Endothelial cell (in vitro differentiated cells): ENCODE results near the gene LIN54. TPM values are rescaled to one million over a fixed set of nuclear protein-coding genes. Genes with fewer than 3 reads are reported as not detected.

ENCODE experiments used
- DNase-seq: peaks from one replicate; pipeline ENCODE4 v3.0.0; 2021; ENCODE audit warnings: low spot score
- H3K27ac Mint-ChIP-seq: one replicate; pipeline ENCODE4 v1.8.0; 2021; ENCODE audit warnings: mixed read lengths, inconsistent platforms; ENCODE audit not compliant: unreplicated experiment
- H3K27me3 Mint-ChIP-seq: one replicate; pipeline ENCODE4 v1.8.0; 2021; ENCODE audit warnings: mild to moderate bottlenecking, moderate library complexity, mixed read lengths, inconsistent platforms; ENCODE audit not compliant: unreplicated experiment
- H3K36me3 Mint-ChIP-seq: one replicate; pipeline ENCODE4 v1.8.0; 2021; ENCODE audit warnings: mild to moderate bottlenecking, low read depth, mixed read lengths, inconsistent platforms; ENCODE audit not compliant: unreplicated experiment
- H3K4me1 Mint-ChIP-seq: one replicate; pipeline ENCODE4 v1.8.0; 2021; ENCODE audit warnings: mild to moderate bottlenecking, mixed read lengths, inconsistent platforms; ENCODE audit not compliant: unreplicated experiment
- H3K4me3 Mint-ChIP-seq: one replicate; pipeline ENCODE4 v1.8.0; 2021; ENCODE audit warnings: mild to moderate bottlenecking, mixed read lengths, inconsistent platforms; ENCODE audit not compliant: unreplicated experiment
- H3K9me3 Mint-ChIP-seq: one replicate; pipeline ENCODE4 v1.8.0; 2021; ENCODE audit warnings: mixed read lengths, inconsistent platforms; ENCODE audit not compliant: unreplicated experiment
- CTCF ChIP-seq: fragments of 200-600 bp; sonication (generic); IDR thresholded peaks from one replicate; pipeline ENCODE4 v1.5.0; 2021; ENCODE audit warnings: antibody characterized with exemption; ENCODE audit not compliant: unreplicated experiment
- total RNA-seq: library from RNA; stranded (reverse); fragmentation: NEBNext Ultra II Directional; extraction: Animal tissue kit (Norgen Biotek cat#: 25700); gene quantifications from one replicate; pipeline ENCODE4 v1.2.1, GENCODE V29; 2021; ENCODE audit not compliant: unreplicated experiment

LIN54 gene
- total RNA-seq, 1 donor from 2014 or later: 10.9 TPM

- Mint-ChIP-seq H3K4me1 (peaks cover 2% of the 10 kb centered on the region), H3K27me3 (peaks cover 2% of the 10 kb centered on the region), H3K27ac (no peak overlapping the region), H3K36me3 (no peaks in the 10 kb centered on the region), H3K9me3 (no peaks in the 10 kb centered on the region), H3K4me3 (no peak overlapping the region)
- no peak for TF ChIP-seq CTCF
- DNase-seq: no peak
These were observed 27.2 kb downstream of the LIN54 start for GRCh38 chr4:82983444-82983843.

GRCh38 chr4:82981138-82981537 lies 29.5 kb downstream of the LIN54 start:
- Mint-ChIP-seq H3K4me3 (no peak overlapping the region), H3K9me3 (no peaks in the 10 kb centered on the region), H3K4me1 (peaks cover 6% of the 10 kb centered on the region), H3K27me3 (peaks cover 3% of the 10 kb centered on the region), H3K27ac (no peak overlapping the region), H3K36me3 (no peaks in the 10 kb centered on the region)
- no peak for TF ChIP-seq CTCF
- DNase-seq: no peak

GRCh38 chr4:82975792-82976191 lies 34.8 kb downstream of the LIN54 start:
- Mint-ChIP-seq H3K27me3 (peaks cover 1% of the 10 kb centered on the region), H3K4me3 (no peak overlapping the region), H3K27ac (no peak overlapping the region), H3K4me1 (peaks cover 4% of the 10 kb centered on the region), H3K9me3 (no peaks in the 10 kb centered on the region), H3K36me3 (peaks cover 4% of the 10 kb centered on the region)
- no peak for TF ChIP-seq CTCF
- DNase-seq: no peak

GRCh38 chr4:82969414-82969813 lies 41.2 kb downstream of the LIN54 start:
- peaks cover 5% of the 10 kb centered on the region for H3K36me3 Mint-ChIP-seq
- no peaks in the 10 kb centered on the region for H3K4me1 Mint-ChIP-seq
- TF ChIP-seq CTCF: no peak
- DNase-seq: no peak
- H3K27ac Mint-ChIP-seq: no peak overlapping the region
- H3K4me3 Mint-ChIP-seq: no peak overlapping the region
- H3K9me3 Mint-ChIP-seq: no peaks in the 10 kb centered on the region
- H3K27me3 Mint-ChIP-seq: no peaks in the 10 kb centered on the region

GRCh38 chr4:82968972-82969371 lies 41.7 kb downstream of the LIN54 start:
- Mint-ChIP-seq H3K27ac (no peak overlapping the region), H3K36me3 (peaks cover 5% of the 10 kb centered on the region), H3K27me3 (no peaks in the 10 kb centered on the region), H3K4me1 (no peaks in the 10 kb centered on the region), H3K4me3 (no peak overlapping the region), H3K9me3 (no peaks in the 10 kb centered on the region)
- TF ChIP-seq CTCF: no peak
- DNase-seq: no peak
